CD4-positive, alpha-beta T cell treated with Interleukin-4 for 1 hour (primary cell): Measurements from ENCODE around the gene IL19.
"Not testable (repeated sequence)": the region's sequence is repeated elsewhere in the genome, so short reads cannot be mapped to it uniquely, and the experiment has no call there.

Source experiments
- DNase-seq, 2 donors: peaks; one replicate each; pipeline ENCODE4 v3.0.0-alpha.2; 2020 to 2022

Gene IL19

GRCh38 chr1:206834711-206835110 lies 64.1 kb downstream of the IL19 start:
- DNase-seq = peak in 1 of 2 donors; percentile 68

DNA sequence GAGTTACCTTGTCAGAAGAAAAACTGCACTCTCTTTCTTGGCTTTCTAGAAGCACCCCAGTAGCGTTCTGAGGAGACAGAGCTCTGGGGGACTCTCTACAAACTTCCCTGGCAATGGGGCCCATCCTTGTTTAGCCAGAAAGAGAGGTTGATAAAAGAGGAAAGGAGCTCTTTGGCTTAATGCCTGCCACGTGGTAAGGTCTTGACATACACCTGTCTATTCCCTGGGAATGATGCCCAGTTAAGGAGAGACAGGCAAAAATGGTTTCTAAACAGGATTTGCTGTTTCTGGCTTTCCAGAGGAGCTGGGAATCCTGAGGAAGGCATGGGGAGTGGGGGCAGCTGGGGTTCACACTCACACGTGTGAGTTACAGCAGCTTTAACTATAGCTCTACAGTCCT lies 64.6 kb downstream of the IL19 start:
- DNase-seq = no peak

DNA sequence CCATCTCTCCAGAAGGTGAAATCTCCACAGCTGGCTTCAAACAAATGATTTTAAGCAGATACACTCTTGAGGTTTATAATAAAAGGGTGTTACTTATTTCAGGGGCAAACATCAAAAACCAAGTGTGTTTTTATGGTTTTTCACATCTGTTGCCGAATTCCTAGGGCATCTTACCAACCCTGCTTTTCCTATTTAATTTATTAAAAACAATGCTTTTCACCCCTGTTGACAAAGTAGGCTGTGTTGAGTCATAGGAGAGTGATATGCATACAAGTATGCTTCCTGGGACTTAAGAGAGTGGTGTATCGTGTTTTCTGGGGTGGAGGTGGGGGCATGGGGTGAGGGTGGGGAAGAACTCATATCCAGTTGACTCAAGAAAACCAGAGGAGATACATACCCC lies 65.5 kb downstream of the IL19 start:
- DNase-seq = no peak

- DNase-seq = no peak
Measured at GRCh38 chr1:206839006-206839560, 68.5 kb downstream of the IL19 start.

DNA sequence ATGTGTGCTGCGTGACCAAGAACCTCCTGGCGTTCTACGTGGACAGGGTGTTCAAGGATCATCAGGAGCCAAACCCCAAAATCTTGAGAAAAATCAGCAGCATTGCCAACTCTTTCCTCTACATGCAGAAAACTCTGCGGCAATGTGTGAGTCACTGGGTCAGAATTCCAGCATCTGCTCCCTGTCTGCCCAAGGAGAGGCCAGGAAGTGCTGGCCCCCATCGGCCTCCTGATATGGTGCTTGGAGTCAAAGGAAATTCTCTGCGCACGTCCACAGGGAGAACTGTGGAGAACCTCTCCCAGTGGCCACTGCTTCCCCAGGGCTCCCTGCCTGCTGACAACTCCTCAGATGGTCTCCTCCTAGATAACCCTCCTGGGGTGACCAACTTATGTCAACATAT lies 69.3 kb downstream of the IL19 start:
- no peak for DNase-seq

- no peak for DNase-seq
Measured at GRCh38 chr1:206841609-206842323, 71.2 kb downstream of the IL19 start.

GRCh38 chr1:206842854-206843253 lies 72.3 kb downstream of the IL19 start:
- DNase-seq = no peak

DNA sequence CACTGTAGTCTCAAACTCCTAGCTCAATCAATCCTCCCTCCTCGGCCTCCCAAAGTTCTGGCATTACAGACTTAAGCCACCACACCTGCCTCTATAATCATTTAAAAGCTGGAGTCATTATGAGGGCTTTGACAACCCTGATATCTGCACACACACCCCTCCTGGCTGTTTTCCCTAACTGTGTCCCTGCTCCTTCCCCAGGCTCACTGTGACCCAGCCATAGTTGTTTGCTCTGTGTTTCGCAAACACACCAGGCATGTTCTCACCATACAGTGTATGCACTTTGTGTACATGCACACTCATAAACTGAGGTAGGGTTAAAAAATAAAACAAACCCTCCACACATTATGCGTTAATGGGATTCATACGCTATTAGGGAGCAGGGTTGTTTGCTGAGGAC lies 73.1 kb downstream of the IL19 start:
- no peak for DNase-seq

DNA sequence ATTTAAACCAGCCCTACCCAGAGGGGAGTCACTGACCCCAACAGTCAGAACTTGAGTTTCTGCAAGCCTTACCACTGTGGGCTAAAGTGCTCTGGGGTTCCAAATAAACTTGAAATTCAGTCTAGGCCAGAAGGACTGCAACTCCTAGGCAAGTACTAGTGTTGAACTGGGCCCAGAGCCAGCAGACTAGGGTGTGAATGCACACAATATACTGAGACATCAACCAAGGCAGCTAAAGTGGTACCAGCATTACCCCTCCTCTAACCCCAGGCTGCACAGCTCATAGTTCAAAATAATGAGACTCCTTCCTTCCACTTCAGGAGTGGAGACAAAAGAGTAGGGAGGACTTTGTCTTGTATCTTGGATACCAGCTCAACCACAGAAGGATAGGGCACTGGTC lies 75.9 kb downstream of the IL19 start:
- DNase-seq = no peak

DNA sequence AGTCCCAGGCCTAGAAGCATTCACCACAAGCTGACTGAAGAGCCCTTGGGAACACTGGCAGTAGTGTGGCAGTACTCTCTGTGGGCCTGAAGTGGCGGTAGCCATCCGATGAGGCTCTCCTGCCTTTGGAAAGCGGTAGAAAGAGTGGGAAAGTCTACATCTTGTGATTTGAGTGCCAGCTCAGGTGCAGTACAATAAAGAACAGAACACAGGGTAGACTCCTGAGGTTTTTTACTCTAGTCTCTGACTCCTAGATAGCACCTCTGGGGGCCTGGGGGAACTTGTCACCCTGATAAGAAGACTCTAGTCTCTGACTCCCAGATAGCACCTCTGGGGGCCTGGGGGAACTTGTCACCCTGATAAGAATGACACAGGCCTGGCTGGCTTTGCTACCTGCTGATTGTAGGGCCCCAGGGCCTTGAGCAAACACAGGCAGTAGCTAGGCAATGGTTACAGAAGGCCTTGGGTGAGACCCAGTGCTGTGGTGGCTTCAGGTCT lies 76.8 kb downstream of the IL19 start:
- DNase-seq = no peak

GRCh38 chr1:206847946-206848345 lies 77.4 kb downstream of the IL19 start:
- DNase-seq = no peak

DNA sequence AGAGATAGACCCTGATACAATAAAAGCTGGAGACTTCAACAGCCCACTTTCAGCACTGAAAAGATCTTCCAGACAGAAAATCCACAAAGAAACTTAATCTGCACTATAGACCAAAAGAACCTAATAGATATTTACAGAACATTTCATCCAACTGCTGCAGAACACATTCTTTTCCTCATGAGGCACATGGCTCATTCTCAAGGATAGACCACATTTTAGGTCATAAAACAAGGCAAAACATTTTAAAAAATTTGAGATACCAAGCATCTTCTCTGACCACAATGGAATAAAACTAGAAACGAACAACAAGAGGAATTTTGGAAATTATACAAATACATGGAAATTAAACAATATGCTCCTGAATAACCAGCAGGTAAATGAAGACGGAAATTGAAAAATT lies 79.8 kb downstream of the IL19 start:
- no peak for DNase-seq

GRCh38 chr1:206851341-206852010 lies 80.9 kb downstream of the IL19 start:
- no peak for DNase-seq

DNA sequence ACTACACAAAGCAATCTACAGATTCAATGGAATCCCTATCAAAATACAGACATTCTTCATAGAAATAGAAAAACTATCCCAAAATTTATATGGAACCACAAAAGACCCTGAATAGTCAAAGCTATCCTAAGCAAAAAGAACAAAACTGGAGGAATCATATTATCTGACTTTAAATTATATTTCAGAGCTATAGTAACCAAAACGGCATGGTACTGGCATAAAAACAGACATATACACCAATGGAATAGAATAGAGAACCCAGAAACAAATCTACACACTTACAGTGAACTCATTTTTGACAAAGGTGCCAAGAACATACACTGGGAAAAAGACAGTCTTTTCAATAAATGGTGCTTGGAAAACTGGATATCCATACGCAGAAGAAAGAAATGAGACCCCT lies 82.1 kb downstream of the IL19 start:
- DNase-seq = not testable (repeated sequence)

GRCh38 chr1:206853696-206854095 lies 83.1 kb downstream of the IL19 start:
- not testable (repeated sequence) for DNase-seq

DNA sequence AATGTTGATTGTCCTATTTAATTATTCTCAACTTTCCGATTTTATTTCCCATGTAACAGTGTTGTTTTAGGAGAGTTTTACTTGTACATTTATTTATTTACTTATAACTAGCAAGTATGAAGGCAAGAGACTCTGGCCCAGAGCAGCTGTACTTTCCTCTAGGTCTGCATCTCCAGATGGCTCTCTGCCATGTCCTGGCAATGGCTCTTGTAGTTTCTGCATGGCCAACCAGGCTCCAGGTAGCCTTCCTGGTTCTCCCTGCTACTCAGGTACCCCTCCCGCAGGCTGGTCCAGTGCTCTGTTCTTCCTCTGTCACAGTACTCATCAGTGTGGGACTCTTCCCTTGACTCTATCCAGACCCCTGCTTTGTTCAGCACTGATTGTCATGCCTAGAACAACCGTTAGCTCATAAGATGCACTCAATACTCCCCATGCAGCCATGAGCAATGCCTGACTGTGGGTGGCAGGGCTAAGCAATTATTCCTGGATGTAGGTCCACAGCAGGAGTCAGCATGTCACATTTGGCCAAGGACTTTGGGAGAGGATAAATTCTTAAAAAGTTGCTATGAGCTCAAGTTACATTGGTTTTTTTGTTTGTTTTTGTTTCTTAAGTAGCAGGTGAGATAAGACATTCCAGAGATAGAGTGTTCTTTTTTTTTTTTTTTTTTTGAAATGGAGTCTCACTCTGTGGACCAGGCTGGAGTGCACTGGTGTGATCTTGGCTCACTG lies 84.0 kb downstream of the IL19 start:
- no peak for DNase-seq

DNA sequence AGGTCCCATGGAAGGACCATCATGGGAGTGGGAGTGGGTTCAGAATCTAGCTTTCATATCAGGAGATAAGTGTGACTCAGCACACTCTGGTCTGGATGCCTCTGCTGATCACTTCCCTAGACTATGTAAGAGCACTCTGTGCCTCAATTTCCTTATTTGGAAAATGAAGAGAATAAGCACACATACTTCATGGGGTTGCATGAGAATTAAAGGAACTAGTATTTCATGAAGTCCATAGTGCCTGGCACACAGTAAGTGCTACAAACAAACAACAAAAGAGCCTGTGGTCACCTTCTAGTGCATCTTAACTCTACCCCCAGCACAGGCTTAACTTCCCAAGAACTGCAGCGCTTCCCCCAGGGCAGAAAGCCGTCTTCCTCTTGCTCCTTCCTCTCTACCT lies 85.3 kb downstream of the IL19 start:
- no peak for DNase-seq

- peak in 1 of 2 donors; percentile 21 for DNase-seq
Measured at GRCh38 chr1:206856674-206857464, 86.3 kb downstream of the IL19 start.

DNA sequence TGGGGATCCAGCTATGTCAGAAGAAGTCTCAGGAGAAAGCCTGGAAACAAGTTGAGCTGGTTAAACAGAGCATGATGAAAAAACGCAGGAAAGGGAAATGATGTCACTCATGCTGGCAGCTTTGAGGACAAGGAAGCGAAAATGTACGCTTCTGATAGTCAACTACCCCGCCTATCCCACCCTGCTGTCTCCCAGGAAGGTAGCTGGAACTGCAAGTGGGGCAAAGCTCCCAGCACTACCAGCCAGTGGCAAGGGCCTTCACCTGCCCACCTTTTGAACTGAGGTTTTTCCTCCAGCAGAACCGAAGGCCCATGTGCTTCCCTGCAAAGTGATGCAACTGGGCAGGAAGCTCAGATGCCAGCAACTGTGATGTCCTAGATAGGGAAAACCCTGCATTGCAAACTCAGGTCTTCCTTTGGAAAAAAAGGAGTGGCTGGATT lies 88.5 kb downstream of the IL19 start:
- peak; percentile 16 to 18 for DNase-seq

DNA sequence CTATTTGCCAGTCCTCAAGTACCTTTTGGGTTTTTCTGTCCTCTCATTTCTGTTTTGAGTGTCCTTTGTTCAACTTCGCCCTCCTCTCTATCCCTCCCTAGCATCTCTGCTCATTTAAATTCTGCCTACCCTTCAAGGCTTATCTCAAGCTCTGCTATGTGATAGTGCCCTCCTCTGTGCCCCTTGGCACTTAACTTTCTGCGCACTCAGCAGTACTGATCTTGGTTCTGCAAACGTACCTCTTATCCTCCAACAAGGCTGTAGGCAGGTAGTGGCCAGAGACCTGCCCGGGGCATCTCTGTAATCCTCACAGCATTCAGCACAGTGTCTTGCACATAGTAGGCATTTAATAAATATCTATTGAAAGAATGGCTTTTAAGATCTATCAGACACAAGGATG lies 89.6 kb downstream of the IL19 start:
- no peak for DNase-seq

- no peak for DNase-seq
Measured at GRCh38 chr1:206863266-206863665, 92.7 kb downstream of the IL19 start.

- DNase-seq = peak; percentile 81 to 82
Measured at GRCh38 chr1:206864939-206865671, 94.5 kb downstream of the IL19 start, which contains the start of gene IL20. TSS of gene IL20 (plus strand) at chr1:206865623. CDS start at chr1:206865853, 230 bp downstream.
